IMR-90 (cell line): Measurements from ENCODE around the gene PLCXD1. TPM values are rescaled to one million over a fixed set of nuclear protein-coding genes. Genes with fewer than 3 reads are reported as not detected.

Source experiments
- ATAC-seq: fragments of 200-7000 bp; cut with Tn5 transposase; 2 replicates; pipeline ENCODE4 v1.9.1; 2020; ENCODE audit warnings: low read depth, mild to moderate bottlenecking, moderate library complexity
- BruUV-seq: library from RNA; stranded (reverse); fragments of 400-500 nt; replicated peaks from 2 replicates; lab custom pipeline; 2021; lab: Mats Ljungman, UMichigan
- CTCF ChIA-PET: fragments of 300-600 bp; formaldehyde crosslinking; extraction: SDS; loops from one replicate; lab custom pipeline; 2021; ENCODE audit warnings: antibody characterized with exemption; lab: Yijun Ruan, JAX
- POLR2A ChIA-PET: fragments of 300-600 bp; sonication (Branson Sonifier 250); formaldehyde crosslinking; loops from one replicate; lab custom pipeline; 2022; ENCODE audit warnings: antibody characterized with exemption; ENCODE audit not compliant: unreplicated experiment; lab: Charles Lee
- DNase-seq: peaks from one replicate; pipeline ENCODE4 v3.0.0; 2013
- H2AFZ ChIP-seq: replicated peaks from 2 replicates; pipeline ENCODE3; 2013; ENCODE audit warnings: low read length, mild to moderate bottlenecking; ENCODE audit not compliant: poor library complexity
- H2AK5ac ChIP-seq: 2 replicates; pipeline ENCODE4 v1.6.1; 2013; ENCODE audit warnings: low read depth, low read length, inconsistent platforms
- H2AK9ac ChIP-seq: replicated peaks from 2 replicates; pipeline ENCODE3; 2013; ENCODE audit warnings: mild to moderate bottlenecking, low read depth, low read length, moderate library complexity; ENCODE audit not compliant: poor library complexity
- H2BK120ac ChIP-seq: 2 replicates; pipeline ENCODE4 v1.6.1; 2013; ENCODE audit warnings: low read depth, low read length, inconsistent platforms
- H2BK15ac ChIP-seq: 3 replicates; pipeline ENCODE4 v1.6.1; 2013; ENCODE audit warnings: low read depth, low read length, inconsistent platforms
- H2BK20ac ChIP-seq: 2 replicates; pipeline ENCODE4 v1.6.1; 2013; ENCODE audit warnings: low read depth, mild to moderate bottlenecking, inconsistent platforms, low read length, moderate library complexity
- H2BK5ac ChIP-seq: 2 replicates; pipeline ENCODE4 v1.6.1; 2013; ENCODE audit warnings: mild to moderate bottlenecking, low read depth, low read length, inconsistent platforms; ENCODE audit not compliant: poor library complexity, severe bottlenecking
- H3K14ac ChIP-seq: replicated peaks from 2 replicates; pipeline ENCODE4 v1.6.1; 2013; ENCODE audit warnings: low read depth, low read length, inconsistent platforms
- H3K18ac ChIP-seq: 2 replicates; pipeline ENCODE4 v1.6.1; 2013; ENCODE audit warnings: low read depth, low read length, control low read depth
- H3K23ac ChIP-seq: 2 replicates; pipeline ENCODE4 v1.6.1; 2013; ENCODE audit warnings: low read depth, low read length, inconsistent platforms
- H3K27ac ChIP-seq: 2 replicates; pipeline ENCODE4 v1.5.1; 2013; ENCODE audit warnings: mild to moderate bottlenecking, control low read depth, low read length; ENCODE audit not compliant: insufficient read depth
- H3K27me3 ChIP-seq: 2 replicates; pipeline ENCODE4 v1.6.1; 2013; ENCODE audit warnings: low read length; ENCODE audit not compliant: control insufficient read depth, insufficient read depth
- H3K36me3 ChIP-seq: 2 replicates; pipeline ENCODE4 v1.6.1; 2013; ENCODE audit warnings: low read length, mixed read lengths; ENCODE audit not compliant: control insufficient read depth, insufficient read depth
- H3K4ac ChIP-seq: 2 replicates; pipeline ENCODE4 v1.6.1; 2013; ENCODE audit warnings: low read depth, low read length, inconsistent platforms
- H3K4me1 ChIP-seq: 2 replicates; pipeline ENCODE4 v1.6.1; 2013; ENCODE audit warnings: low read length, mixed read lengths; ENCODE audit not compliant: control insufficient read depth, insufficient read depth
- H3K4me2 ChIP-seq: 2 replicates; pipeline ENCODE4 v1.6.1; 2013; ENCODE audit warnings: low read depth, mild to moderate bottlenecking, control low read depth, low read length, moderate library complexity
- H3K4me3 ChIP-seq: 2 replicates; pipeline ENCODE4 v1.5.1; 2013; ENCODE audit warnings: low read depth, mild to moderate bottlenecking, control low read depth, low read length, moderate library complexity; ENCODE audit not compliant: insufficient read depth
- H3K56ac ChIP-seq: 2 replicates; pipeline ENCODE4 v1.6.1; 2013; ENCODE audit warnings: low read length, inconsistent platforms; ENCODE audit not compliant: insufficient read depth; ENCODE audit errors: extremely low read depth
- H3K79me1 ChIP-seq, 2 experiments: 2 replicates each; pipeline ENCODE4 v1.6.1; 2013; ENCODE audit warnings: low read length in 2 of 2, inconsistent platforms in 1 of 2, low read depth in 1 of 2
- H3K9ac ChIP-seq: 2 replicates; pipeline ENCODE4 v1.6.1; 2013; ENCODE audit warnings: low read depth, low read length, control low read depth
- H3K9me1 ChIP-seq: 2 replicates; pipeline ENCODE4 v1.6.1; 2013; ENCODE audit warnings: low read length, inconsistent platforms; ENCODE audit not compliant: insufficient read depth
- H3K9me3 ChIP-seq: 2 replicates; pipeline ENCODE4 v1.6.1; 2013; ENCODE audit warnings: low read length; ENCODE audit not compliant: control insufficient read depth, insufficient read depth
- H4K20me1 ChIP-seq: 2 replicates; pipeline ENCODE4 v1.6.1; 2013; ENCODE audit warnings: low read length, inconsistent platforms; ENCODE audit not compliant: insufficient read depth
- H4K5ac ChIP-seq: 2 replicates; pipeline ENCODE4 v1.6.1; 2013; ENCODE audit warnings: mild to moderate bottlenecking, low read depth, low read length, control low read depth
- H4K8ac ChIP-seq, 2 experiments: 2 replicates each; pipeline ENCODE4 v1.6.1; 2013; ENCODE audit warnings: low read depth in 2 of 2, low read length in 2 of 2, control low read depth in 1 of 2, inconsistent platforms in 1 of 2
- H4K91ac ChIP-seq: 2 replicates; pipeline ENCODE4 v1.6.1; 2013; ENCODE audit warnings: low read depth, low read length, inconsistent platforms; ENCODE audit not compliant: insufficient read depth
- BHLHE40 ChIP-seq: fragments of 150-350 bp; IDR thresholded peaks from 2 replicates; pipeline ENCODE4 v1.6.1; 2016; ENCODE audit warnings: mild to moderate bottlenecking, low read depth, low read length
- CTCF ChIP-seq: conservative IDR thresholded peaks from 2 replicates; pipeline ENCODE4 v1.5.1; 2012; ENCODE audit warnings: mild to moderate bottlenecking, low read depth, low read length, improper control_type of control experiment
- ELK1 ChIP-seq: fragments of 150-350 bp; IDR thresholded peaks from 2 replicates; pipeline ENCODE4 v1.6.1; 2016; ENCODE audit warnings: low read depth, mild to moderate bottlenecking, low read length, moderate library complexity, borderline replicate concordance
- MAFK ChIP-seq: IDR thresholded peaks from 2 replicates; pipeline ENCODE4 v1.6.1; 2012; ENCODE audit warnings: low read depth, low read length, improper control_type of control experiment
- MAZ ChIP-seq: IDR thresholded peaks from 2 replicates; pipeline ENCODE4 v1.6.1; 2012; ENCODE audit warnings: low read depth, mild to moderate bottlenecking, low read length, improper control_type of control experiment, moderate library complexity, borderline replicate concordance
- RCOR1 ChIP-seq: IDR thresholded peaks from 2 replicates; pipeline ENCODE4 v1.6.1; 2012; ENCODE audit warnings: mild to moderate bottlenecking, low read length, improper control_type of control experiment; ENCODE audit not compliant: insufficient replicate concordance
- USF2 ChIP-seq: fragments of 150-350 bp; IDR thresholded peaks from 2 replicates; pipeline ENCODE4 v1.6.1; 2017; ENCODE audit warnings: mild to moderate bottlenecking, antibody characterized with exemption, low read length, low read depth
- WGBS, 2 experiments: methylation state at CpG; one replicate each; pipeline versions ENCODE4 v1.1.5 to v1.1.7; 2013; ENCODE audit warnings: missing lambda C conversion rate in 2 of 2; ENCODE audit not compliant: insufficient read length in 1 of 2; ENCODE audit errors: extremely low coverage in 2 of 2; 5-methylcytosine and 5-hydroxymethylcytosine counted together
- dilution Hi-C: fragments of 300-500 bp; cut with HindIII; formaldehyde crosslinking; loops from one replicate; pipeline ENCODE4 v1.14.3; 2018; ENCODE audit warnings: low sequenced_read_pairs; ENCODE audit not compliant: unreplicated experiment
- in situ Hi-C: fragments of 300-500 bp; cut with MboI; formaldehyde crosslinking; loops from 3 replicates; pipeline ENCODE4 v1.14.3; 2019; ENCODE audit warnings: low sequenced_read_pairs, inconsistent platforms, mixed read lengths
- intact Hi-C: fragments of 100-400 bp; cut with micrococcal nuclease; formaldehyde crosslinking; loops from 2 replicates; pipeline ENCODE4 v1.10.0; 2022
- polyA plus RNA-seq, 3 experiments: library from polyadenylated mRNA; depleted of rRNA; stranded (reverse); fragments of >200 nt; gene quantifications; 2 replicates each; pipeline ENCODE4 v1.2.3, GENCODE V29; 2012; ENCODE audit warnings: low replicate concordance in 1 of 3
- total RNA-seq: library from RNA; depleted of rRNA; stranded (reverse); fragments of >200 nt; gene quantifications from 2 replicates; pipeline ENCODE4 v1.2.3, GENCODE V29; 2012

PLCXD1 gene
- total and polyA plus RNA-seq, 2 of the 4 experiments (the other 2 are of a cell fraction), result 16.7 to 17.7 TPM

- no peak for TF ChIP-seq BHLHE40
Measured at GRCh38 chrX:340641-341423, 59.7 kb downstream of the PLCXD1 start (continued).

- no peak overlapping the region for H3K23ac ChIP-seq
- H3K4me1 ChIP-seq, result no peaks in the 10 kb centered on the region
- DNase-seq, result no peak
- H3K36me3 ChIP-seq, result peaks cover 29% of the 10 kb centered on the region; the same call in 1 of the 2 replicates
- ATAC-seq, result no peak
- H2AFZ ChIP-seq, result no peak overlapping the region
- WGBS, 2 experiments, result 99% methylated on average over 18 of the region's 36 CpGs; no CpG with 5 or more reads in 1 of the 2 experiments
- no peak overlapping the region for H3K4ac ChIP-seq
- POLR2A ChIA-PET, result no interaction called here
- H3K27ac ChIP-seq, result no peak overlapping the region
- CTCF ChIA-PET, result no interaction called here
- no peak overlapping the region for H4K91ac ChIP-seq
- no peak overlapping the region for H2BK20ac ChIP-seq
- no peak overlapping the region for H3K18ac ChIP-seq
- no peaks in the 10 kb centered on the region for H4K20me1 ChIP-seq
- no peak overlapping the region for H3K14ac ChIP-seq
- in situ Hi-C loops, result no loop called here
- H3K4me2 ChIP-seq, result no peak overlapping the region
- H3K9me3 ChIP-seq, result peaks cover 12% of the 10 kb centered on the region; the same call in 1 of the 2 replicates
- TF ChIP-seq ELK1 (no peak), USF2 (no peak), MAZ (no peak), RCOR1 (no peak), MAFK (no peak), CTCF (no peak)
- dilution Hi-C loops, result no loop called here
- H3K56ac ChIP-seq, result no peak overlapping the region
- H3K9ac ChIP-seq, result no peak overlapping the region
- H2BK5ac ChIP-seq, result no peak overlapping the region
- intact Hi-C loops, result no loop called here
- H3K27me3 ChIP-seq, result no peaks in the 10 kb centered on the region
- no peak overlapping the region for H4K5ac ChIP-seq
- H4K8ac ChIP-seq, result no peak overlapping the region
- no peak overlapping the region for H2BK120ac ChIP-seq
- no peak overlapping the region for H2AK9ac ChIP-seq
- H3K79me1 ChIP-seq, result no peaks in the 10 kb centered on the region
- H2BK15ac ChIP-seq, result no peak overlapping the region
- H3K9me1 ChIP-seq, result no peaks in the 10 kb centered on the region
- no peak overlapping the region for H2AK5ac ChIP-seq
- H3K4me3 ChIP-seq, result no peak overlapping the region
- no TSS peak for BruUV-seq
Measured at GRCh38 chrX:341541-342101, 60.4 kb downstream of the PLCXD1 start.
